Fibroblast of pulmonary artery (primary cell): ENCODE measurements around the gene OR2A2.

ENCODE experiments used
- DNase-seq: peaks from one replicate; pipeline ENCODE4 v3.0.0-alpha.2; 2010; ENCODE audit warnings: low read depth
- H3K4me3 ChIP-seq: replicated peaks from 2 replicates; pipeline ENCODE4 v1.5.1; 2011; ENCODE audit warnings: low read depth, mild to moderate bottlenecking, control low read depth, low read length, moderate library complexity
- CTCF ChIP-seq: IDR thresholded peaks from 2 replicates; pipeline ENCODE4 v1.5.1; 2011; ENCODE audit warnings: mild to moderate bottlenecking, control low read depth, low read length, inconsistent platforms; ENCODE audit errors: missing control alignments

The OR2A2 gene

GRCh38 chr7:144087230-144087629 lies 22.2 kb upstream of the OR2A2 start:
- no peak for DNase-seq
- H3K4me3 ChIP-seq, result no peak overlapping the region
- no peak for TF ChIP-seq CTCF

- TF ChIP-seq CTCF, result no peak
- DNase-seq, result no peak
- no peak overlapping the region for H3K4me3 ChIP-seq
Observed at GRCh38 chr7:144090667-144091066, 18.7 kb upstream of the OR2A2 start.

GRCh38 chr7:144098776-144099175 lies 10.6 kb upstream of the OR2A2 start:
- no peak for TF ChIP-seq CTCF
- H3K4me3 ChIP-seq, result no peak overlapping the region
- no peak for DNase-seq

GRCh38 chr7:144100607-144101006 lies 8.8 kb upstream of the OR2A2 start:
- no peak overlapping the region for H3K4me3 ChIP-seq
- no peak for DNase-seq
- TF ChIP-seq CTCF, result no peak

GRCh38 chr7:144102041-144102440 lies 7.3 kb upstream of the OR2A2 start:
- no peak for DNase-seq
- no peak overlapping the region for H3K4me3 ChIP-seq
- no peak for TF ChIP-seq CTCF

- TF ChIP-seq CTCF, result no peak
- no peak overlapping the region for H3K4me3 ChIP-seq
- DNase-seq, result no peak
Observed at GRCh38 chr7:144105211-144105610, 4.2 kb upstream of the OR2A2 start.

- no peak overlapping the region for H3K4me3 ChIP-seq
- DNase-seq, result no peak
- TF ChIP-seq CTCF, result no peak
Observed at GRCh38 chr7:144110272-144110671, 889 bp downstream of the OR2A2 start.
